NB4 (cell line): ENCODE results near the gene MT1E.

ENCODE experiments used
- DNase-seq: peaks from one replicate; pipeline ENCODE4 v3.0.0; 2010; ENCODE audit warnings: low read depth
- H3K4me3 ChIP-seq: one replicate; pipeline ENCODE4 v1.5.1; 2011; ENCODE audit warnings: mild to moderate bottlenecking, low read depth, low read length, moderate library complexity
- MYC ChIP-seq: IDR thresholded peaks from 2 replicates; pipeline ENCODE4 v1.6.1; 2011; ENCODE audit warnings: low read depth, low read length
- POLR2A ChIP-seq: IDR thresholded peaks from 2 replicates; pipeline ENCODE4 v1.6.1; 2011; ENCODE audit warnings: mild to moderate bottlenecking; ENCODE audit not compliant: insufficient read length; ENCODE audit errors: extremely low read depth
- TF ChIP-seq, protein P1 (sequence below): IDR thresholded peaks from one replicate; pipeline ENCODE4 v1.5.1; 2012; ENCODE audit warnings: low read depth, low read length
- TF ChIP-seq, protein P2 (sequence below): IDR thresholded peaks from 2 replicates; pipeline ENCODE4 v1.6.1; 2011; ENCODE audit warnings: low read depth, low read length

Gene MT1E

DNA sequence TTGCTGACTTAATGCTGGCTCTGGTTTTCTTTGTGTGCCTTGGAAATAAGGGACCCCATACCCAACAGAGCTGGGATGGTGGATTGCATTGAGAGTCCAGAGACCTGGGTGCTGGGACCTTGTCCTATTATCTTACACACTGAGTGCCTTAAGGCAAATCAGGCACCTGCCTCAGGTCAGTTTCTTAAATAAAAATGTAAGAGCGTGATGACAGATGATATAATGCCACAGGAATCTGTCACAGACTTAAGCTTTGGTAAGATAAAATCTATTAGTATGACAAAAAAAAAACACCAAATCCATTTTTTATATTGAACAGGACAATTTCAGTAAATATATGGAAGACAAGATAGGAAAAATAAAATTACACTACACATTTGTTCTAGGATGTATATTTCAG is 14.5 kb downstream of the MT1E start:
- TF ChIP-seq, protein P1, sequence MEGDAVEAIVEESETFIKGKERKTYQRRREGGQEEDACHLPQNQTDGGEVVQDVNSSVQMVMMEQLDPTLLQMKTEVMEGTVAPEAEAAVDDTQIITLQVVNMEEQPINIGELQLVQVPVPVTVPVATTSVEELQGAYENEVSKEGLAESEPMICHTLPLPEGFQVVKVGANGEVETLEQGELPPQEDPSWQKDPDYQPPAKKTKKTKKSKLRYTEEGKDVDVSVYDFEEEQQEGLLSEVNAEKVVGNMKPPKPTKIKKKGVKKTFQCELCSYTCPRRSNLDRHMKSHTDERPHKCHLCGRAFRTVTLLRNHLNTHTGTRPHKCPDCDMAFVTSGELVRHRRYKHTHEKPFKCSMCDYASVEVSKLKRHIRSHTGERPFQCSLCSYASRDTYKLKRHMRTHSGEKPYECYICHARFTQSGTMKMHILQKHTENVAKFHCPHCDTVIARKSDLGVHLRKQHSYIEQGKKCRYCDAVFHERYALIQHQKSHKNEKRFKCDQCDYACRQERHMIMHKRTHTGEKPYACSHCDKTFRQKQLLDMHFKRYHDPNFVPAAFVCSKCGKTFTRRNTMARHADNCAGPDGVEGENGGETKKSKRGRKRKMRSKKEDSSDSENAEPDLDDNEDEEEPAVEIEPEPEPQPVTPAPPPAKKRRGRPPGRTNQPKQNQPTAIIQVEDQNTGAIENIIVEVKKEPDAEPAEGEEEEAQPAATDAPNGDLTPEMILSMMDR = no peak
- TF ChIP-seq, protein P2, sequence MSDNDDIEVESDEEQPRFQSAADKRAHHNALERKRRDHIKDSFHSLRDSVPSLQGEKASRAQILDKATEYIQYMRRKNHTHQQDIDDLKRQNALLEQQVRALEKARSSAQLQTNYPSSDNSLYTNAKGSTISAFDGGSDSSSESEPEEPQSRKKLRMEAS = no peak
- TF ChIP-seq POLR2A = no peak
- TF ChIP-seq MYC = no peak
- no peak for DNase-seq
- no peak overlapping the region for H3K4me3 ChIP-seq

DNA sequence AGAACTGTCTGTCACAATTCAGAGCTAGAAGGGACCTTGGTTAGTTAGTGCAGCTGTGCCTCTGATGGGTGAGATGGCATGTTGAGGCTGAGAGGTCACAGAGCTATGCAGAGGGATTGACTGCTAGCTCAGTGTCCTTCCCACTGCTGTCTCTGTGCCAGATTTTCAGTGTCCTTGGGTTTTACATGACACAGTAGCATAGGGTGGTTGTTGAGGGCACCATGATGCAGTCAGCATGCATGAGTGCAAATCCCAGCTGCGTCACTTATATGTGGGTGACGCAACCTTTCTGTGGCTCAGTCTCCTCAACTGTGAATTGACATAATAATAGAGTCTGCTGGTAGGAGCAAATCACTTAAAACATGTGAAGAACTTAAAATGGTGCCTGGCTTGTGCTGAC is 15.6 kb downstream of the MT1E start:
- TF ChIP-seq, protein P2 = no peak
- TF ChIP-seq, protein P1 = no peak
- TF ChIP-seq MYC (no peak), POLR2A (no peak)
- H3K4me3 ChIP-seq = no peak overlapping the region
- no peak for DNase-seq

DNA sequence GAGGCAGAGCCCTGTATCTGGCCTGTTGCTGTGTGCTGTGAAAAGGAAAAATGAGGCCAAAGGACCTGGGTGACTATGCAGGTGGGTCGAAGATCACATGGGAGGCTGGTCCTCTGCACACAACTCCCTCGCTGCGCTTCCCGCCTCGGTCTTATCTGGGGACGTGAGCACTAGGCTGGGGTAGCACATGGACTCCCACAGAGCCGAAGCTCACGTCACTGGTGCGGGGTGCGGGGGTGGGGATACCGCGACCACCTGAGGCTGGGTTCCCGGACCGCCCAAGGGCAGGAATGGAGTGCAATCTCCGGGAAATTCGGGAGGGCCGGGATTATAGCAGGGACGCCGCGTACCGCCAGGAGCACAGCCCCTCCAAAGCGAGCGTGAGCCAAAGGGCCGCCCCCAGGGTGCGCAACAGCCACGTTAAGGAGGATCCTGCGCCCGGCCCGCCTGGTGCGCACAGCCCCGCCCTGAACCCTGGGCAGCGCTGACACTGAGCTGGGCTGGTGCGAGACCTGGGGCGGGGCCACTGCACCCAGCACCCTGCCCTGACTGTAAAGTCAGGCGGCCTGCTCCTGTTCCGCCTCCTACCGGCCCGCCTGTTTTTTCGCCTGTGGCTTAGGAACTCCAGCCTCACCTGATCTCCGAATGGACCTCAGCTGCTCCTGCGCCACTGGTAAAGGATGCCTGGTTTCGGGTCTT is 17.6 kb downstream of the MT1E start:
- H3K4me3 ChIP-seq = no peak overlapping the region
- DNase-seq = peak; percentile 78
- TF ChIP-seq, protein P2 = no peak
- TF ChIP-seq POLR2A (no peak), MYC (no peak)
- TF ChIP-seq, protein P1 = peak; percentile 32

DNA sequence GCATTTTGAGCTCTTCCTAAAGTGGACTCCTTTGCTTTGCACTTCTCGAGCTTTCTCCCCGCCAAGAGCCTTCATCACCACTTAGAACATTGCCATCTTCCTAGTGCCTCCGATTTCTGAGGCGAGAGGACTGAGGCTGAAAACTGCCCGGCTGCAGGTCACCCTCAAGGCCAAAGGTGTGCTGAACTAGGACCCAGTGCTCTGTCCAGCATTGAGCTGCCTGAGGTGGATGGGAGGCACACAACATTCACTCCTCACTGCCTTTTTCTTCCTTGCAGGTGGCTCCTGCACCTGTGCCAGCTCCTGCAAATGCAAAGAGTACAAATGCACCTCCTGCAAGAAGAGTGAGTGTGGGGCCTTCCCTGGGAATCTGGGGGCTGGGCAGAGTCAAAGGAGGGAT is 18.3 kb downstream of the MT1E start:
- no peak for DNase-seq
- no peak overlapping the region for H3K4me3 ChIP-seq
- TF ChIP-seq, protein P1 = no peak

DNA sequence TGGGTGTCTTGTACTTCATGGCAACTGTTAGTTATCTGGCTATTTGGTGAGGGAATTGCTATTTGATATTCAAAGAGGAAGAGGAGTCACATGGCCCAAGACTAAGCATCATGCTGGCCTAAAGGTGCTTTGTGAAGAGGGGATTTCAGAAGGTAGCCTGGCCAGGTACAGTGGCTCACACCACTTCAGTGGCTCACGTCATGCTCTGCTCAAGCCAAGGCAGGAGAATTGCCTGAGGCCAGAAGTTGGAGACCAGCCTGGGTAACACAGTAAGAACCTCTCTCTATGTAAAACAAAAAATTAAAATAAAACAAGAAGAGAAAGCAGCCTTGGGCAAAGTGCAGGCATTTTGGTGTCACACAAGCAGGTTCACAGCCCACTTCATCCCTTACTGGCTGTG is 19.7 kb downstream of the MT1E start:
- no peak for TF ChIP-seq MYC
- TF ChIP-seq, protein P2 = no peak
- TF ChIP-seq, protein P1 = no peak
- TF ChIP-seq POLR2A = no peak

DNA sequence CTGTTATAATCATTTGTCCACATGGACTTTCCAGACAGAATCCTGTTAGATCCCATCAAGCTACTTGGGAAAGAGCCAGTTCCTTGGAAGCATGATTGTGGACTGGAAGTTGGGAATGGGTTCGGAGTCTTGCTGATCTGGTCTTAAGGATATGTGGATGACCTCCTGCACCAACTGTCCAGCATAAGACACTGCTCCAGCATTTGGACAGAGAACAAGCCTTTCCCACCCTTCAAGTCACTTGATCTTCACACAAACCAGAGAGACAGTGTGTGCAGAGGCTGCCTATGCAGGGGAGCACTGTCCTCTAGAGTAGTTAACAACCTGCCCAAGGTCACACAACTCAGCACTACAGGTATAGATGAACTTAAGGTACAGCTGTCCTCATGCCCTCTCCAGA is 20.3 kb downstream of the MT1E start:
- TF ChIP-seq POLR2A (no peak), MYC (no peak)
- TF ChIP-seq, protein P1 = no peak
- TF ChIP-seq, protein P2 = no peak
- H3K4me3 ChIP-seq = no peak overlapping the region
- no peak for DNase-seq

More for the DNA sequence above, 19.7 kb downstream of the MT1E start:
- no peak overlapping the region for H3K4me3 ChIP-seq
- no peak for DNase-seq
